Prostate gland (tissue), 2 donors: ENCODE results near the gene SERPINC1. TPM values are rescaled to one million over a fixed set of nuclear protein-coding genes. Genes with fewer than 3 reads are reported as not detected.

Experiments
- DNase-seq: peaks from one replicate; pipeline ENCODE4 v3.0.0-alpha.2; 2019; ENCODE audit warnings: low spot score
- H3K27ac ChIP-seq, 2 donors: fragments of 200-600 bp; sonication (generic); 2 replicates each; pipeline ENCODE4 v1.5.1; 2017 to 2019
- H3K27me3 ChIP-seq: fragments of 200-600 bp; sonication (generic); replicated peaks from 2 replicates; pipeline ENCODE4 v1.5.1; 2019; ENCODE audit not compliant: insufficient read depth
- H3K36me3 ChIP-seq, 2 donors: fragments of 200-600 bp; sonication (generic); 1 replicate in 1 of 2; 2 replicates in 1 of 2; pipeline versions ENCODE4 v1.5.1 to v1.8.1; 2017 to 2019
- H3K4me1 ChIP-seq: fragments of 200-600 bp; sonication (generic); replicated peaks from 2 replicates; pipeline ENCODE4 v1.5.1; 2019
- H3K4me3 ChIP-seq, 2 donors: fragments of 200-600 bp; sonication (generic); 2 replicates each; pipeline ENCODE4 v1.5.1; 2017 to 2019
- H3K9me3 ChIP-seq: fragments of 200-600 bp; sonication (generic); 2 replicates; pipeline ENCODE4 v1.5.1; 2017
- POLR2A ChIP-seq: fragments of 450-650 bp; IDR thresholded peaks from one replicate; pipeline ENCODE4 v1.6.1; 2016; ENCODE audit warnings: antibody characterized with exemption, mild to moderate bottlenecking
- POLR2AphosphoS5 ChIP-seq: sonication (generic); formaldehyde crosslinking; IDR thresholded peaks from one replicate; pipeline ENCODE4 v1.6.1; 2017; ENCODE audit warnings: antibody characterized with exemption
- WGBS: methylation state at CpG from one replicate; pipeline ENCODE4 v1.1.5; 2018; 5-methylcytosine and 5-hydroxymethylcytosine counted together
- intact Hi-C: fragments of 100-400 bp; cut with DNase I; formaldehyde crosslinking; loops from one replicate; pipeline ENCODE4 v1.14.2; 2022
- total RNA-seq, 2 donors: library from RNA; depleted of rRNA; stranded (reverse); fragments of >200 nt; gene quantifications; one replicate each; pipeline ENCODE4 v1.1.0, GENCODE V29; 2016
- TF ChIP-seq, protein P1 (sequence below), 4 experiments: fragments of 200-600 bp in 2 of 4; fragments of 450-650 bp in 2 of 4; sonication (generic) in 2 of 4; IDR thresholded peaks; 1 replicate in 3 of 4; 2 replicates in 1 of 4; pipeline ENCODE4 v1.5.1; 2016 to 2019; ENCODE audit warnings: antibody characterized with exemption in 4 of 4, mild to moderate bottlenecking in 2 of 4, moderate library complexity in 2 of 4

Gene SERPINC1
- total RNA-seq, 2 donors from 2014 or later: not detected

DNA sequence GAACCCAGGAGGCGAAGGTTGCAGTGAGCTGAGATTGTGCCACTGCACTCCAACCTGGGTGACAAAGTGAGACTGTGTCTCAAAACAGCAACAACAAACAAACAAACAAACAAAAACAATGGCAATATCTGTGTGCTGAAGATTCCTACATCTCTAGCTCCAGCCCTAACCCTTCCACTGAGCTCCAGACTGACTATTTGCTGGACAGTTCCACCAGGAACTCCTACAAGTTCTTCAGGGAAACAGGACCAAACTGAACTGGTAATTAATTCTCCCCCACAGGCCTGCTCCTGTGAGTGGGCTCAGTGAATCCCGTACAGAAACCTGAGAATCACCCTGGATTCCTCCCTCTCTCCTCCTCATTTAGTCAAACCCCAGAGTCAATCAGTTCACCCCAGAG is 1.5 kb downstream of the SERPINC1 start:
- Histone ChIP-seq H3K27ac (no peak overlapping the region), H3K36me3 (no peaks in the 10 kb centered on the region), H3K27me3 (no peaks in the 10 kb centered on the region), H3K9me3 (no peaks in the 10 kb centered on the region), H3K4me3 (no peak overlapping the region), H3K4me1 (no peaks in the 10 kb centered on the region)
- no peak for DNase-seq
- intact Hi-C loops: no loop called here
- TF ChIP-seq POLR2AphosphoS5 (no peak), POLR2A (no peak)
- TF ChIP-seq, protein P1, sequence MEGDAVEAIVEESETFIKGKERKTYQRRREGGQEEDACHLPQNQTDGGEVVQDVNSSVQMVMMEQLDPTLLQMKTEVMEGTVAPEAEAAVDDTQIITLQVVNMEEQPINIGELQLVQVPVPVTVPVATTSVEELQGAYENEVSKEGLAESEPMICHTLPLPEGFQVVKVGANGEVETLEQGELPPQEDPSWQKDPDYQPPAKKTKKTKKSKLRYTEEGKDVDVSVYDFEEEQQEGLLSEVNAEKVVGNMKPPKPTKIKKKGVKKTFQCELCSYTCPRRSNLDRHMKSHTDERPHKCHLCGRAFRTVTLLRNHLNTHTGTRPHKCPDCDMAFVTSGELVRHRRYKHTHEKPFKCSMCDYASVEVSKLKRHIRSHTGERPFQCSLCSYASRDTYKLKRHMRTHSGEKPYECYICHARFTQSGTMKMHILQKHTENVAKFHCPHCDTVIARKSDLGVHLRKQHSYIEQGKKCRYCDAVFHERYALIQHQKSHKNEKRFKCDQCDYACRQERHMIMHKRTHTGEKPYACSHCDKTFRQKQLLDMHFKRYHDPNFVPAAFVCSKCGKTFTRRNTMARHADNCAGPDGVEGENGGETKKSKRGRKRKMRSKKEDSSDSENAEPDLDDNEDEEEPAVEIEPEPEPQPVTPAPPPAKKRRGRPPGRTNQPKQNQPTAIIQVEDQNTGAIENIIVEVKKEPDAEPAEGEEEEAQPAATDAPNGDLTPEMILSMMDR (IDR thresholded peaks at IDR 0.05): no peak
- WGBS: 62% methylated on average over 2 of the region's 2 CpGs

DNA sequence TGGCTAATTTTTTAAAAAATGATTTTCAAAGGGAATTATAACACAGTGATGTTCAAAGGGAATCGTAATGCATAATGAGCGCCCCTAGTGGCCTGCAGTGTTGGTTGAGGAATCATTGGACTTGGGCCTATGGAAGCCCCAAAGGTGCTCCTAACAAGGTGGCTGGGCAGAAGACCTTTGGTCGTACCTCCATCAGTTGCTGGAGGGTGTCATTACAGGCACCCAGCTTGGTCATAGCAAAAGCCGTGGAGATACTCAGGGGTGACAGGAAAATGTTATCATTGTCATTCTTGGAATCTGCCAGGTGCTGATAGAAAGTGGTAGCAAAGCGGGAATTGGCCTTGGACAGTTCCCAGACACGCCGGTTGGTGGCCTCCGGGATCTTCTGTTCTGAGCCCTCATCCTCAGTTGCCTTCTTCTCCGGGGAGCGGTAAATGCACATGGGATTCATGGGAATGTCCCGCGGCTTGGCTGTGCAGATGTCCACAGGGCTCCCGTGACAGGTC is 2.7 kb downstream of the SERPINC1 start:
- intact Hi-C loops: no loop called here
- H3K9me3 ChIP-seq: no peaks in the 10 kb centered on the region
- H3K27me3 ChIP-seq: no peaks in the 10 kb centered on the region
- DNase-seq: no peak
- H3K27ac ChIP-seq: no peak overlapping the region
- no peak for TF ChIP-seq POLR2AphosphoS5
- TF ChIP-seq POLR2A: no peak
- TF ChIP-seq, protein P1 (IDR thresholded peaks at IDR 0.05): no peak
- no peaks in the 10 kb centered on the region for H3K36me3 ChIP-seq
- H3K4me3 ChIP-seq: no peak overlapping the region
- WGBS: 93% methylated on average over 13 of the region's 13 CpGs
- no peaks in the 10 kb centered on the region for H3K4me1 ChIP-seq

DNA sequence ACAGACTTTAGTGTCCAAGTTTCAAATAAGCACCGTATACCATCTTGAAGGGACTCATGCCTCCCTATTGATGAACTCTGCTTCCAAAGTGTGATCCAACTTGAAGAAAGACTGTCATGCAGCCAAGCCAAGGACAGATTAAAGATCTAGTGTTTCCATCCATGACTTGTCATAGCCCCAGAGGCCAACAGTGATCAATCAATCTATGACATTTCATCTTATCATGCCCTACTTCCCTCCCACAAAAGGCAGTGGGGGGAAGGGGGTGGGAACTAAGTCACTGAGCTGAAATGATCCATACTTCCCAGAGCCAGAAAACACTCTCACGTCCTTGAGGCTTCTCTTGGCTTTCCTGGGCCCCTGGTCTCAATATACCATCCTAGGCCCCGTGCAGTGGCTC is 4.0 kb downstream of the SERPINC1 start:
- intact Hi-C loops: no loop called here
- WGBS: 98% methylated on average over 3 of the region's 3 CpGs

DNA sequence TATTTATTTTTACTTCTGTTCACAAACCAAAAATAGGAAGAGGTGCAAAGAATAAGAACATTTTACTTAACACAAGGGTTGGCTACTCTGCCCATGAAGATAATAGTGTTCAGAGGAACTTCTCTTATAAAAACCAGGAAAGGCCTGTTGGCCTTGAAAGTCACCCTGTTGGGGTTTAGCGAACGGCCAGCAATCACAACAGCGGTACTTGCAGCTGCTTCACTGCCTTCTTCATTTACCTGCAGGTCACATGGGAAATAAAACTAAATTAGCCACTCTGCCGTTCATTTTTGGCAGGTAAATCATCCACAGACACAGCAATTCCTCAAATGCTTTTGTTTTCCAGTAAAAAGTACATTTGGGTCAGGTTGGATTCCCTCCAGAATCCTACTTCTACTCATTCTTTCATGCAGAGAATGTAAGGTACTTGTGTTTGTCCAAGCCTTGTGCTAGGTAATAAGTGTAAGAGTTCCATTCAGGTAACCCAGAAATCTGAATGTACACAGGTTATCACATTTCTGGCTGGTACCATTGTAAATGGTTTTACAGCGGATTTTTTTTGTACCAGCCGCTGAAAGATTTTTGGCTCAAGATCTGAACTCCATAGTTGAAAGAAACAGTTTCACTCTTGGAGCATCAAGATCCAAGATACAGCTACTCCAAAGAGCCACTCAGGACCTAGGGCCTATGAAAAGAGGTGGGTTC is 13.1 kb downstream of the SERPINC1 start:
- WGBS: 45% methylated on average over 6 of the region's 6 CpGs
- intact Hi-C loops: no loop called here
- H3K27me3 ChIP-seq: no peaks in the 10 kb centered on the region
- H3K4me3 ChIP-seq: no peak overlapping the region
- no peaks in the 10 kb centered on the region for H3K9me3 ChIP-seq
- TF ChIP-seq POLR2AphosphoS5: no peak
- TF ChIP-seq POLR2A: no peak
- TF ChIP-seq, protein P1 (IDR thresholded peaks at IDR 0.05): no peak
- H3K27ac ChIP-seq: no peak overlapping the region
- H3K4me1 ChIP-seq: no peaks in the 10 kb centered on the region
- DNase-seq: no peak
- H3K36me3 ChIP-seq: no peaks in the 10 kb centered on the region

More for the DNA sequence above, 4.0 kb downstream of the SERPINC1 start:
- Histone ChIP-seq H3K36me3 (no peaks in the 10 kb centered on the region), H3K4me3 (no peak overlapping the region), H3K27ac (no peak overlapping the region), H3K4me1 (no peaks in the 10 kb centered on the region), H3K9me3 (no peaks in the 10 kb centered on the region), H3K27me3 (no peaks in the 10 kb centered on the region)
- no peak for DNase-seq
- no peak for TF ChIP-seq POLR2AphosphoS5
- no peak for TF ChIP-seq POLR2A
- TF ChIP-seq, protein P1 (IDR thresholded peaks at IDR 0.05): no peak

DNA sequence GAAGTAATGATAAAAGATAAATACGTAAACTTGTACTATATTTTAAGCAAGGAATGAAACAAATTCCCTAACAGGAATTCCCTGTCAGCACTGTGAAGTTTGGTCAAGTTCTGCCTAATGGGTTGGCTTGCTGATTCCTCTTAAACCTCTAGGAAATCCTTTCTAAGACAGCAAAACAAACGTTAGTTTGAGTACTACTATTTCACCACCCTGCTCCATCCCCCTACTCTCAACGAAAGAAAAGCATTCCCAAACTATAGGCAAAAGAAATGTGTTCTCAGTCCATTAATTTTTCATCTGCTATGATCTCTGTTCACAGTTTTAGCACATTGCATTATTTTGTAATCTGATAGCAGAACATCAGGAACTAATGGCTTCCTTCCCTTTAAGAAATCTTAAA is 16.1 kb downstream of the SERPINC1 start:
- Histone ChIP-seq H3K27ac (no peak overlapping the region), H3K27me3 (no peaks in the 10 kb centered on the region), H3K4me3 (no peak overlapping the region), H3K9me3 (no peaks in the 10 kb centered on the region), H3K36me3 (no peaks in the 10 kb centered on the region), H3K4me1 (no peaks in the 10 kb centered on the region)
- intact Hi-C loops: no loop called here
- 54% methylated on average over 3 of the region's 3 CpGs for WGBS
- no peak for DNase-seq
- TF ChIP-seq, protein P1 (IDR thresholded peaks at IDR 0.05): no peak
- TF ChIP-seq POLR2AphosphoS5: no peak
- TF ChIP-seq POLR2A: no peak
